Kasumi-1 (cell line): ENCODE data around the gene EXOSC5.

Experiments used
- DNase-seq, 2 experiments: peaks; one replicate each; lab custom pipeline; 2025; lab: John Stamatoyannopoulos, UW

The EXOSC5 gene

DNA sequence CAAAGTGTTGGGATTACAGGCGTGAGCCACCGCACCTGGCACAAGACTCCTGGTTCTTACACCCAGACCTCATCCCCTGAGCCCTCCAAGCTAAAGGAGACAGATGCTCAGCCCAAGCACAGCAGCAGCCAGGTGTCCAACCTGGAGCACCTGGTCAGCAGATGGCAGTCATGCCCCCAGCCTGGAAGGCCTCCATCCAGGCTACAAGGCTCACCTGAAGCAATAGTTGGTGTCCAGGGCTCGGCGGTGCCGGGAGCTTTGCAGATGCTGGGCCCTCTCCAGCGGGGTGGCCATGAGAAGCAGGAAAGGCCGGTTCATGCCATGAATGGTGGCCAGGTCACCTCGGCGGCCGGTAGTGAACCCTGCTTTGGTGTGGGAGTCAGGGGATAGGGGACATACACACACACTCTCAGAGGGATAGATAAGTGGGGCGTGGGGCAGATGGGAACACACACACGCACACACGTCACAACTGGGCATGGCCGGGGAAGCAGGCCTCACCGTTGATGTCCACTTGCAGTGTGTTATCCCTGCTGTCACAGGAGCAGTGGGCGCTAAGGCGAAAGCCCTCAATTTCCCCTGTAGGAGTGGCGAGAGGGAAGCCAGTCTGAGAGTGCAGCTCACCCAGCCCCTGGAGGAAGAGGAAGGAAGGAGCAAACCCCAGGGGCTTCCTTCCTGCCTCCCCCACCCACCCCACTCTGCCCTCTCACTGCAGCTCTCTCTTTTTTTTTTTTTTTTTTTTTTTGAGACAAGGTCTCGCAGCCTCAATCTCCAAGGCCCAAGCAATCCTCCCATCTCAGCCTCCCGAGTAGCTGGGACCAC, 55.3 kb downstream of the EXOSC5 start:
- DNase-seq, result peak; percentile 66 to 72

DNA sequence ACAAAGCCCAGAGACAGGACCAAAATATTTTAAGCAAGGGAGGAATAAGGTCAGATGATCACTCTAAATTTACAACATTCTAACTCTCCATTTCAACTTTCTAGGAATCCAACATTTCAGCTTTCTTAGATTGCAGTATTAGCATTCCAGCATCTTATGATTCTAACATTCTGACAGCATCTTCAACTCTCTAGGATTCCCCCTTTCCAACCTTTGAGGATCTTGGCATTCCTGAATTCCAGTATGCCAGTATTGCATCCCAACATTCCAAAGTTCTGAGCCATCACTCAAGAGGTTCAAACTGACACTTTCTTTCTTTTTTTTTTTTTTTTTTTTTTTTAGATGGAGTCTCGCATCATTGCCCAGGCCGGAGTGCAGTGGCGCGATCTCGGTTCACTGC, 57.2 kb downstream of the EXOSC5 start:
- no peak for DNase-seq
